ENCODE results near the gene CHD1.

The CHD1 gene

DNA sequence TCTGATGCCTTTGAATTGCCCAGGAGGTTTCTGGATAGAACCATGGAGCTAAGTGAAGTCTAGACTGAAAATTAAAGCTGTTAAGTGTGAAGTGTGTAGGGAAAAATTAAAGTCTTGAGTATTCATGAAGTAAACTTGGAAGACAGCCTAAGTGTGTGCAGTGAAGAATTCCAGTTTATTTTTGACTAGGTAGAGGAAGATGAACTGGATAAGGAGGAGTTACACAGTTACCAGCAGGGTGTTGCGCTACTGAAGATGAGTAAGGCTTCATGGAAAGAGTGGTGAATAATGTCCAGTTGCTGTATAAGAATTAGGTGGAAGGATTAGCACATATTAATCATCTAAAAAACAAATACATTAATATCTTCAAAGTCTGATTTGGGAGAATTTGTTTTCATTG is 5.7 kb upstream of the CHD1 start:
- no peak for DNase-seq

- no peak for DNase-seq
Observed at GRCh38 chr5:98933445-98934072, 4.8 kb upstream of the CHD1 start.

GRCh38 chr5:98930972-98931762 is 2.4 kb upstream of the CHD1 start:
- no peak for DNase-seq

DNA sequence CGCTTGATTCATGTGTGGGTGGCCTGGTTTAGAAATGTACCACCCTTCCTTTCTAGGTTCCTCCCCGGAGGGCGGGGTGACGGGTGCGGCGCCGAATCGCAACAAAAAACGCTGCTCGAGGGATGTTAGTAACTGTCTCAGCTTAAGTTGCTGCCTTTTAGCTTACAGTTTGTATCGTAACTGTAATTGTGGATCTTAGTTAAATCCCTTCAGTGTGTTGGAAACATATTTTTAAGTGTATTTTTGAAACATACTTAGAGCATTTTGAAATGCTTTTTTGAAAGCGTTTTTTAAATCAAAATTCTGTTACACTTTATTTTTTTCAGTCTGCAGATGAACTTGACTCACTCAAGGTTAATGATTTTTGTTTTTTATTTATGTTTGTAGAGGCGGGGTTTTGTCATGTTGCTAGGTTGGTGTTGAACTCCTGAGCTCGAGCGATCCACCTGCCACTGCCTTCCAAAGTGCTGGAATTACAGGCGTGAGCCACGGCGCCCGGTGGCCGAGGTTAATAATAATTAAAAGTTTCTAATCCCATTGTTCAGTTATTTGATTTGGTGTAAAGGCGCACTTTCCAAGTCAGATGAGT is 997 bp upstream of the CHD1 start:
- DNase-seq, result no peak

- DNase-seq, result peak; percentile 62 to 65
Observed at GRCh38 chr5:98927989-98928872, 576 bp downstream of the CHD1 start.

GRCh38 chr5:98927242-98927988 is 1.4 kb downstream of the CHD1 start:
- DNase-seq, result no peak

GRCh38 chr5:98923966-98924365 is 4.8 kb downstream of the CHD1 start:
- no peak for DNase-seq

DNA sequence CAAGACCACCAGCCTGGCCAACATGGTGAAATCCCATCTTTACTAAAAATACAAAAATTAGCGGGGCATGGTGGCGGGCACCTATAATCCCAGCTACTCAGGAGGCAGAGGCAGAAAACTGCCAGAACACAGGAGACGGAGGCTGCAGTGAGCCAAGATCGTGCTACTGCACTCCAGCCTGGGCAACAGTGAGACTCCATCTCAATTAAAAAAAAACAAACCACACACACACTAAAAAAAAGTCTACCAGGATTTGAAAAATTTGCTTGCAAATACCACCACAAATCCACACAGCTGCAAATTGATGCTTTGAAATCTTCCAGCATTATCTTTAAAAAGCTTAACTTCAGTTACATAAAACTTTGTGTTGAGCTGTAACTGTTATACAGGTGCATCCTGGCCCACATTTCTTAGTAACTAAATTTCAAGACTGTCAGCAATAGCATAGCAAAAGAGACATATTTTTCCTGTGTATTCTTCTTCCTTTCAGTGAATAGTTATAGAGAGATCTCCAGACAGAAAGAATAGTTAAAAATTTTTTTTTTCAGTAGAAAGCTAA is 6.8 kb downstream of the CHD1 start:
- no peak for DNase-seq

DNA sequence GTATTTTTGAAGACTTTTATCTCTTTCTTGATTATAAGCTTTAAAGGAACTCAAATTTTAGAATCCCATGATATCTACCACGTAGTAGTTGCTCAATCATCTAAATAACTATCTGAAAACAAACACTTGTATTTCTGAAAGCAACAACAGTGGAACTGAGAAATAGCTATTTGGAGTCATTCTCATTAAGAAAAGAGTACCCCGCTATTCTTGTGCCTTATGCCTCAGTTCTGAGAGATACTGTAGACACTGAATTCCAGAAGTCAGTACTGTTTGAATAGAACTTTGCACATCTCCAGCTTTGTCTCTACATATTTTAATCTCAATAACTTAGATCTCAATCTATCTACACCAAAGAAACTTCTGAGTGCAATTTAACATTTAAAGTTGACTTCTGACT is 11.4 kb downstream of the CHD1 start:
- no peak for DNase-seq

- no peak for DNase-seq
Observed at GRCh38 chr5:98916540-98916939, 12.3 kb downstream of the CHD1 start.

- DNase-seq, result no peak
Observed at GRCh38 chr5:98913911-98914310, 14.9 kb downstream of the CHD1 start.

- DNase-seq, result peak in 1 of 2 experiments; percentile 27
Observed at GRCh38 chr5:98911280-98912040, 17.3 kb downstream of the CHD1 start.

- DNase-seq, result no peak
Observed at GRCh38 chr5:98909363-98909762, 19.4 kb downstream of the CHD1 start.

DNA sequence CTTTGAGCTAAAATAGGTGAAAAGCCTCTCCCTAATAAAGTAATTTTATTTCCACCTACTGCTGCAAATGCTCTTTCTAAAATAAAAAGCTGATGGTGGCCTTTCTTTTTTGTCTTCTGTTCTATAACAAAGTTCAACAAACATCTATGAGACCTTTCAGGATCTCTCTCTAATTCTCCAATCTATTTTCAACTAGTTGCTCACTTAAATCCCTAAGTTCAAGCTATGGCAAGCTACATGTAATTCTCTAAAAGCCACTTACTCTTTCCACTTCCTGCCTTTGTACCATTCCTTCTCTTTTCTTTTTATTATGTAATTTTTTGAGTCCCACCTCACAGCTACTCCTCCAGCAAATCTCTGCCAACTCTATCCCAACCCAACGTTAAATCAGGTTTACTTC is 20.9 kb downstream of the CHD1 start:
- DNase-seq, result no peak

DNA sequence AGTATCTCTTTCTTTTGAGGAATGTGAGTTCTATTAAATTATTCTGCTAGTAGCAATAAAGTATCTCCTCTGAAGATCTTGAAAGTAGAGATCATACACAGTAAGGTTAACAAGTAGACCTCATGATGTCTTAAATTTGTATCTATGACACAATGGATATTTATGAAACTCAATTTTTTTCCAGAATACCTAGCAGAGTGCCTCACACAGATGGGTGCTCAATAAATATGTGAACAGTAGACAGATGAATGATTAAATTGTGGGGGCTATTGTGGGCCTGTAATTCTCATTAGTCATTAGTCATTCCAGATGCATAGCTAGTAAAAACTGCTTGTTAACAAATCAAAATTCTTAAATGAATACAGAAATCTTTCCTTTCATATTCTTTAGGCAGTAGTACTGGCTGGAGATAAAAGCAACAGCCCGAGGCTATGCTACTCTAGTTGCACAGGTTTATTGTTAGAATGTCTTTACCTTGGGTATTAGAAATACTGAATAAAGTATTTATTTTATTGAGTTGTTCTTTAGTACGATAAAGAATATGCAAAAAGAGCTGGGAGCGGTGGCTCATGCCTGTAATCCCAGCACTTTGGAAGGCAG is 22.0 kb downstream of the CHD1 start:
- DNase-seq, result no peak

GRCh38 chr5:98905857-98906688 is 22.7 kb downstream of the CHD1 start:
- DNase-seq, result no peak

GRCh38 chr5:98904780-98905179 is 24.0 kb downstream of the CHD1 start:
- DNase-seq, result no peak

DNA sequence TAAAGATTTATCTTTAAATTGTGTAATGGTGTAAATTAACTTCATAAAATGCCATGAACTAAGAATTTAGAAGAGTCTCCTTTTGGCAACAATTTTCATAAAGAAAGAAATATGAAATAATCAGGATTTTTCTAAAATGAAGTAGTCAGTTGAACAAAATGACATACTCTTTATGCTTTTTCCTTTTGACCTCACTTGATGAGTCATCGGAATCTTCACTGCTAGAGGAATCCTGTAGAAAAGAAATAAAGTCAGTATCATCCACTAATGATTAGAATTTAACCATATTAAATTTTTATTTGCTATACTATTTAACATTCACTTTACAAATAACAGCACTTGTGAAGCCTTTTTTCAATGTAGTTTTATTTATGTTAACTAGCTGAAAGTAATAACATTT is 26.1 kb downstream of the CHD1 start:
- no peak for DNase-seq

DNA sequence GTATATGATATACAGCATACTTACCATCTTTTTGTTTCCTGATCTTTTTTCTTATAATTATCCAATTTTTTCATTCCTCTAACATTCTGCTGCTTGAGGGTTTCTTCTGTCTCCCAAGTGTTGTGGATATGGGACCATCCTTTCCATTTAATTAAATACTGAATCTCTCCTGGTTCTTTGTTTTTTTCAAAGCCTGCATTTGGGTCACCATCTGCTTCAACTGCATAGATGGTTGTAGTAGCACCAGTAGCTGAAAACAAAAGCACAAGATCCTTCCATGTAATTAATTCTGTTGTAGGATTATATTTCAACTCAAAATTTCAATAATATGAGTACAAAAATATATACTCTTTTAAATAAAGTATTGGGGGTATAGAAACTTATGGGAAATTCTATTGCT is 29.4 kb downstream of the CHD1 start:
- DNase-seq, result no peak

DNA sequence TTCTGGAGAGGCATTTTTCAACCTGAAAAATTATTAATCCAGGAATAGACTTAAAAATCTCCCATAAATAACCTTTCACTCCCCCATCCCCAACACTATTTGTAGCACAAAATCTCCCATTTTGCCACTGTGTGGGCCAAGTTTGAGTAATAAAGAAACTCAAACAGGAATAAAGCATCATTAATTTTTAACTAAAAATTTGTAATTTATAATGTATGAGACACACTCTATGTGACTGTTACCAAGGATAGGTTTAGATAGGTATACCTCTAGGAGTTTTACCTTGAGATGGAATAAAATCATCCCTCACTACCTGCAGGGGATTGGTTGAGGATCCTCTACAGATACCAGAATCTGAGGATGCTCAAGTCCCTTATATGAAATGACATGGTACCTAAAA is 30.1 kb downstream of the CHD1 start:
- DNase-seq, result no peak
